ENCODE results near the gene GALNT18.

GRCh38 chr11:11245453-11245852 is 376.4 kb downstream of the GALNT18 start:
- TF ChIP-seq CTCF (conservative IDR thresholded peaks at IDR 0.05; ENCODE audit: low read depth, low read length) (no peak), RAD21 (IDR thresholded peaks at IDR 0.05; ENCODE audit: low read length) (no peak)

All from IMR-90 (cell line).